ENCODE data around the gene ARHGAP18. TPM values are rescaled to one million over a fixed set of nuclear protein-coding genes. Genes with fewer than 3 reads are reported as not detected.
A peak's percentile ranks its signal among the peaks of the same experiment; 100 is the strongest.

Gene ARHGAP18
- total RNA-seq, 4 donors from 2014 or later, result 5.2 to 9.2 (median 6.5) TPM

DNA sequence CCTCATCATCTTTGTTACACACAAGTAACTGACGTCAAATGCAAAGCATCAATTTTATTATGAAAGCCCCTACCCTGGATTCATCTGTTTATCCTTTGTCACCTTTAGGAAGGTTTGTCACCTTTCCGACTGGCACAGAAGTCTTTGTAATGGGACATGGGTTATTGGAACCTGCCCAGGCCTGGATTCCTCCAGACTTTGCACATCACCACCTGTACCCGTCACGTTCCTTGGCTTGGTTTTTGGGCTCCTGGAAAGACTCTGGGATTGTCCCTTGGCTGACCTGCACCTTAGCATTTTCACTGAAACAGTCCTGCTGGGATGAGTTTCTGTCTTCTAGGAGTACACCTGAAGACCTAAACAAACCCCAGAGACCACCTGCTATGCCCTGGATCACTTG lies 15.4 kb upstream of the ARHGAP18 start:
- H3K4me3 ChIP-seq, result no peak overlapping the region
- H3K36me3 ChIP-seq, result no peaks in the 10 kb centered on the region
- in situ Hi-C loops (cut with MboI; ENCODE audit: low sequenced_read_pairs in 4 of 4) (loop anchor here in 2 of 4 donors (5.0 to 25.0 kb wide), 2 partner anchors 128 to 238 kb away; no protein-coding TSS in a partner anchor), intact Hi-C loops (cut with DNase I; ENCODE audit: low total_unique reads) (loop anchor here (5.0 kb wide), 1 partner anchor 63 kb away; no protein-coding TSS in a partner anchor)
- no peak overlapping the region for H3K27ac ChIP-seq
- DNase-seq (peak in 1 of 2 donors; percentile 34), ATAC-seq (peak in 1 of 2 donors; percentile 72)
- no peaks in the 10 kb centered on the region for H3K27me3 ChIP-seq
- peaks cover 11 to 22% of the 10 kb centered on the region in 2 donors for H3K4me1 ChIP-seq
- H3K9me3 ChIP-seq, result no peaks in the 10 kb centered on the region
- no peak for TF ChIP-seq POLR2A (IDR thresholded peaks at IDR 0.05)
- TF ChIP-seq CTCF (IDR thresholded peaks at IDR 0.05 in 4 of 5, conservative IDR thresholded peaks at IDR 0.05 in 1 of 5), result no peak

DNA sequence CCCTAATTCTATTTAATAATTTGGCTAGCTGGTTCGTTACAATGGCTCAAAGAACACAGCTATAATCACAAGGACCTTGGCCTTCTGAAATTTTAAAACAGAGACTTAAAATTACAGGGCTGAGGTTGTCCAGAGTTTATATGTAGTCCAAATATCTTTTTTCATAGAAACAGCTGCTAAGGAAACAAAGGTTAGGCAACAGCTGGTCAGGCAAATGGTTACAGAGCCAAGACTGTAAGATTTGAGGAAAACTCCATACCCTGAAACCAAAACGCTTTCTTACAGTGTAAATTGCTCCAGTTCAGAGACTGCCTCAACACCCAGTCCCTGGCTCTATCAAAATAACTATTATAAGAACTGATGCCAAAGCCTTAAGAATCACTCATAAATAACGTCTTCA lies 9.7 kb upstream of the ARHGAP18 start:
- TF ChIP-seq CTCF (IDR thresholded peaks at IDR 0.05 in 4 of 5, conservative IDR thresholded peaks at IDR 0.05 in 1 of 5) (no peak), POLR2A (IDR thresholded peaks at IDR 0.05) (no peak)
- H3K27me3 ChIP-seq, result no peaks in the 10 kb centered on the region
- H3K9me3 ChIP-seq, result no peaks in the 10 kb centered on the region
- no peak for DNase-seq
- no peaks in the 10 kb centered on the region for H3K4me1 ChIP-seq
- H3K36me3 ChIP-seq, result no peaks in the 10 kb centered on the region
- no peak overlapping the region for H3K27ac ChIP-seq
- no peak overlapping the region for H3K4me3 ChIP-seq
- in situ Hi-C loops (cut with MboI; ENCODE audit: low sequenced_read_pairs in 4 of 4), result no loop called here
- ATAC-seq, result no peak
- intact Hi-C loops (cut with DNase I; ENCODE audit: low total_unique reads), result no loop called here

DNA sequence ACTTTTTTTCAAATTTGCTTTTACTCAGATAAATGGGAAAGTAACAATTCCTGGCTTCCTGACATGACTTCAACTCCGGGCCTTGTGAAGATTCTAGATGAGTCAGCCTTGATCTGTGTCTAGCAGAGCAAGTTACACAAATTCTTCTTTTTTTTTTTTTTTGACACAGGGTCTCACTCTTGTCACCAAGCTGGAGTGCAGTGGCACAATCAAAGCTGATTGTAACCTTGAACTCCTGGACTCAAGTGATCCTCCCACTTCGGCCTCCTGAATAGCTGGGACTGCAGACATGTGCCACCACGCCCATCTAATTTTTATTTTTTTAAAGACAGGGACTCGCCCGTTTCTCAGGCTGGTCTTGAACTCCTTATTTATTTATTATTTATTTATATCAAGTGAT lies 7.3 kb upstream of the ARHGAP18 start:
- in situ Hi-C loops (cut with MboI; ENCODE audit: low sequenced_read_pairs in 4 of 4) (no loop called here), intact Hi-C loops (cut with DNase I; ENCODE audit: low total_unique reads) (no loop called here)
- Histone ChIP-seq H3K27ac (no peak overlapping the region), H3K4me3 (no peak overlapping the region), H3K9me3 (no peaks in the 10 kb centered on the region), H3K27me3 (no peaks in the 10 kb centered on the region), H3K36me3 (no peaks in the 10 kb centered on the region), H3K4me1 (peaks cover 0 to 3% of the 10 kb centered on the region in 2 donors)
- DNase-seq (no peak), ATAC-seq (no peak)
- TF ChIP-seq POLR2A (IDR thresholded peaks at IDR 0.05) (no peak), CTCF (IDR thresholded peaks at IDR 0.05 in 4 of 5, conservative IDR thresholded peaks at IDR 0.05 in 1 of 5) (no peak)

GRCh38 chr6:129713806-129714333 lies 3.9 kb upstream of the ARHGAP18 start:
- no peak for TF ChIP-seq POLR2A (IDR thresholded peaks at IDR 0.05)
- TF ChIP-seq CTCF (IDR thresholded peaks at IDR 0.05 in 4 of 5, conservative IDR thresholded peaks at IDR 0.05 in 1 of 5), result peak in 1 of 5 experiments; percentile 14
- peak overlapping the region in 2 of 4 donors; percentile 11 to 19 for H3K27ac ChIP-seq
- H3K4me1 ChIP-seq, result peaks cover 7 to 19% of the 10 kb centered on the region in 2 donors
- ATAC-seq, result no peak
- in situ Hi-C loops (cut with MboI; ENCODE audit: low sequenced_read_pairs in 4 of 4) (no loop called here), intact Hi-C loops (cut with DNase I; ENCODE audit: low total_unique reads) (no loop called here)
- no peaks in the 10 kb centered on the region for H3K27me3 ChIP-seq
- no peaks in the 10 kb centered on the region for H3K9me3 ChIP-seq
- no peak overlapping the region for H3K4me3 ChIP-seq
- DNase-seq, result no peak
- no peaks in the 10 kb centered on the region for H3K36me3 ChIP-seq

GRCh38 chr6:129711271-129711631 lies 1.3 kb upstream of the ARHGAP18 start:
- Histone ChIP-seq H3K4me1 (peaks cover 20 to 37% of the 10 kb centered on the region in 2 donors), H3K27ac (no peak overlapping the region), H3K4me3 (no peak overlapping the region), H3K36me3 (peaks cover 0 to 4% of the 10 kb centered on the region in 2 donors), H3K9me3 (no peaks in the 10 kb centered on the region), H3K27me3 (no peaks in the 10 kb centered on the region)
- no peak for DNase-seq
- no peak for TF ChIP-seq POLR2A (IDR thresholded peaks at IDR 0.05)
- no peak for TF ChIP-seq CTCF (IDR thresholded peaks at IDR 0.05 in 4 of 5, conservative IDR thresholded peaks at IDR 0.05 in 1 of 5)
- ATAC-seq, result no peak
- in situ Hi-C loops (cut with MboI; ENCODE audit: low sequenced_read_pairs in 4 of 4), result no loop called here
- intact Hi-C loops (cut with DNase I; ENCODE audit: low total_unique reads), result no loop called here

Data from gastrocnemius medialis (tissue), 4 donors.